T-helper 2 cell treated with Interferon-gamma antibody and Interleukin-4, amounts not matched to agents 5 μg/mL and 100 μg/mL, for 36 hours (primary cell): ENCODE results near the gene ERMP1.

Source experiments
- DNase-seq: peaks from one replicate; pipeline ENCODE4 v3.0.0; 2021; ENCODE audit warnings: low spot score
- H3K27ac Mint-ChIP-seq: one replicate; pipeline ENCODE4 v1.8.0; 2021; ENCODE audit warnings: mild to moderate bottlenecking, mixed read lengths
- H3K27me3 Mint-ChIP-seq: one replicate; pipeline ENCODE4 v1.8.0; 2021; ENCODE audit warnings: low read depth, mixed read lengths
- H3K36me3 Mint-ChIP-seq: one replicate; pipeline ENCODE4 v1.8.0; 2021; ENCODE audit warnings: low read depth, mixed read lengths
- H3K4me1 Mint-ChIP-seq: one replicate; pipeline ENCODE4 v1.8.0; 2021; ENCODE audit warnings: low read depth, mixed read lengths
- H3K4me3 Mint-ChIP-seq: one replicate; pipeline ENCODE4 v1.8.0; 2022; ENCODE audit warnings: mild to moderate bottlenecking, moderate library complexity, mixed read lengths
- H3K9me3 Mint-ChIP-seq: one replicate; pipeline ENCODE4 v1.8.0; 2021; ENCODE audit warnings: mixed read lengths

The ERMP1 gene

DNA sequence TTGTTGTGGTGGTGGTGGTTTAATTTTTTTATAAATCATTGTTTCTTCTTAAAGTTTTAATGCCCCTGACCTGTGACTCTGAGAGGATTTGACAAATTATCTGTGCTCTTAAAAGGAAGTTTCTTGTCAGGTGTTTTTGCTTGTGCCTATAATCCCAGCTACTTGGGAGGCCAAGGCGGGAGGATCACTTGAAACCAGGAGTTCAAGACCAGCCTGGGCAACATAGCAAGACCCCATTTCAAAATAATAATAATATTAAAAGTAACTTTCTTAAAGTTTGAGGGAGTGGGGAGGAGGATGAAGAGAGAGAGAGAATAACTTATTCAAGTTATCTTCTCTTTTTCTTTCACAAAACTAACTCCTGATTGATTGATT, 12.2 kb upstream of the ERMP1 start:
- peak overlapping the region; percentile 79 for H3K4me3 Mint-ChIP-seq
- H3K4me1 Mint-ChIP-seq, result peaks cover 81% of the 10 kb centered on the region

DNA sequence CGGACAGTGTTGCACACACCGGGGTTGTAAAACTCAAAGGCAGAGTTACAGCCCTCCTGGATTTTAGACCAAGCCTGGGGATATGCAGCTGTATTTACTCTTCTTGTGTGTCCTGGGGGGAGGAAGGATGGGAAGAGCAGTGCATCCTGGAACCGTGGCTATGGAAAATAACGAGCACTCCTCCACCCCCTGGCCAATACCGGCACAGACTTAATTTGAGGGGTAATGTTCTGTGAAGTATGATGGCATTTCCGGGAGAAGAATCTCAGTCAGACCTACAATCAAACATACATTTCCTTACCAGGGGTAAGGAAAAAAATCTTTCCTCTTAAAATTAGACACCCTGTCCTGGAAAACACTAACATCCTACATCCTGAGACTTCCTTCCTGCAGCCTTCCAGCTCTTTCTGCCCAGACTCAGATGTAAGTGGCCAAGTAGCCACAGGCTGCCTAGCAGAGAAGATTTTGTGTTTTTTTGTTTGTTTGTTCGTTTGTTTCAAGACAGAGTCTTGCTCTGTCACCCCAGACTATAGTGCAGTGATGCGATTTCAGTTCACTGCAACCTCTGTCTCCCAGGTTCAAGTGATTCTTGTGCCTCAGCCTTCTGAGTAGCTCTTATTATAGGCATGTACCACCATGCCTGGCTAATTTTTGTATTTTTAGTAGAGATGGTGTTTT, 11.0 kb upstream of the ERMP1 start:
- Mint-ChIP-seq H3K36me3 (peaks cover 26% of the 10 kb centered on the region), H3K4me3 (peak overlapping the region; percentile 79), H3K4me1 (peaks cover 82% of the 10 kb centered on the region), H3K27ac (peak overlapping the region; percentile 94), H3K9me3 (peaks cover 6% of the 10 kb centered on the region), H3K27me3 (no peaks in the 10 kb centered on the region)
- no peak for DNase-seq

More for the DNA sequence above, 12.2 kb upstream of the ERMP1 start:
- Mint-ChIP-seq H3K27me3 (no peaks in the 10 kb centered on the region), H3K9me3 (peaks cover 6% of the 10 kb centered on the region), H3K27ac (peak overlapping the region; percentile 94), H3K36me3 (peaks cover 30% of the 10 kb centered on the region)
- DNase-seq, result no peak

DNA sequence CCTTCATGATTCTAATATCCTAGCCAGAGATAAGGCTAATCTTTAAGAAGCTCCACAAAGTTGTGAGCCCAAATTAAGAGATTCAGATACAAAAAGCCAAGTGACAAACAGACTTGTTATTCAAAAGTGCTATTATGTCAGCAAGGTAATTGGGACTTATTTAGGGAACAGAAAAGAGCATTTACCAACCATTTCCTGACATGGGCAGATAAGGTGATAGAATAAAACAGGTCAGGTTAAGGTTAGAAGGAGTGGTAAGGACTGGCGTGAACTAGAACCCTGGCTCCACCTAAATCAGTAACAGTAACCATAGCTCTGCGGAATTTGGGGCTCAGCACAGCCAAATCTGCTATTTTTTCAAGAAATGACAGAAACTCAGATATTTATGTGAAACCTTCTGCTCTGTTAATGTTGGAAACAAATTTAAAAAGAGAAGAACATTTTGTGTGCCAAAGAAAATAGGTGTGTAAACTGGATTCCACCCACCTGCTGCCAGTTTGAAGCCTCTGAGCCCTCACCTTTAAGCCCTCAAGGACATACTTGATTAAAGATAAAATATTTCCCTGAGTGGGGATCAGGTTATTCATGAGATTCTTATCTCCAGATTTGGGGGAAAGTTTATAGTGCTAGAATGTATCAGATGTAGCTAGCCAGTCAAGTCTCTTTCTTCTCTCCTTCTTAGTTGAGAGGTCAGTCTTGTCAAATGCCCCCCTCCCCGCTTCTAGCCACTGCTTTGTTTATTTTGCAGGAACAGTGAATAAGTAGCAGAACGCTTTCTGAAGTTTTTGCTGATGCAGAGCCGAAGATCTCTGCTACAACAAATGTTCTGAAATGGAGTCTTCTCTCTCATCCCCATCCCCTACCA, 10.2 kb upstream of the ERMP1 start:
- Mint-ChIP-seq H3K4me1 (peaks cover 78% of the 10 kb centered on the region), H3K27ac (peak overlapping the region; percentile 94), H3K4me3 (peak overlapping the region; percentile 79), H3K9me3 (peaks cover 6% of the 10 kb centered on the region), H3K27me3 (no peaks in the 10 kb centered on the region), H3K36me3 (peaks cover 24% of the 10 kb centered on the region)
- DNase-seq, result no peak

DNA sequence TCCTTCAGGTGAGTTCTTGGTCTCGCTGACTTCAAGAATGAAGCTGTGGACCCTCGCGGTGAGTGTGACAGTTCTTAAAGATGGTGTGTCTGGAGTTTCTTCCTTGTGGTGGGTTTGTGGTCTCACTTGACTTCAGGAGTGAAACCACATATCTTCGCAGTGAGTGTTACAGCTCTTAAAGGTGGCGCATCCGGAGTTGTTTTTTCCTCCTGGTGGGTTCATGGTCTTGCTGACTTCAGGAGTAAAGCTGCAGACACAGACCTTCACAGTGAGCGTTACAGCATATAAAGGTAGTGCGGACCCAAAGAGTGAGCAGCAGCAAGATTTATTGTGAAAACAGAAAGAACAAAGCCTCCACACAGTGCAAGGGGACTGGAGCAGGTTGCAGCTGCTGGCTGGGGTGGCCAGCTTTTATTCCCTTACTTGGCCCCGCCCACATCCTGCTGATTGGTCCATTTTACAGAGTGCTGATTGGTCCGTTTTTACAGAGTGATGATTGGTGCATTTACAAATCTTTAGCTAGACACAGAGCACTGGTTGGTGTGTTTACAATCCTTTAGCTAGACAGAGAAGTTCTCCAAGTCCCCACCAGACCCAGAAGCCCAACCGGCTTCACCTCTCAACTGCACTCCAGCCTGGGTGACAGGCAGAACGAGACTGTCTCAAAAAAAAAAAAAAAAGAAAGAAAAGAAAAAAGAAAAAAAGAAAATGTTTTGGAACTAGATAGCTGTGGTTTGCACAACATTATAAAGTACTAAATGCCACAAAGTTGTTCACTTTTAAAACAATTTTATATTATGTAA, 9.1 kb upstream of the ERMP1 start:
- Mint-ChIP-seq H3K4me1 (peaks cover 73% of the 10 kb centered on the region), H3K36me3 (peaks cover 20% of the 10 kb centered on the region), H3K27ac (peak overlapping the region; percentile 89), H3K4me3 (peak overlapping the region; percentile 78), H3K27me3 (no peaks in the 10 kb centered on the region), H3K9me3 (peaks cover 6% of the 10 kb centered on the region)
- peak; percentile 62 for DNase-seq

DNA sequence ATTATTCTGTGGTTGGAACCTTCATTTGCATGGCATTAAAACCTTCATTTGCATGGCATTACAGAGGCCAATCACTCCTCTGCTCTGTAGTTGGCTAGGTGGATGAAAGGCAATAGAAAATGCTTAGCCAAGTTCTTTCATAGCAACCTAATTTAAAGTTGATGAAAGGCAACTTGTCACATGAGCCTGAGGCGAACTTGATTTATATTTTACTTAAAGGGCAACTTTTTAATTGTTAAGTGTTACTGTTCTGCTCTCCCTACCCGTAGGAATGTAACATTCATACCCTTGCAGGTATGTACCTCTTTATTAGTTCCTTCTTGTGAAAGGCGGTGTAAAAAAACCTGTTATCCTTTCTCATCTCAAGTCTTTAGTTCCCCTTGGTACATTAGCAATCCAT, 7.9 kb upstream of the ERMP1 start:
- no peak for DNase-seq
- Mint-ChIP-seq H3K36me3 (peaks cover 16% of the 10 kb centered on the region), H3K27ac (no peak overlapping the region), H3K9me3 (peaks cover 6% of the 10 kb centered on the region), H3K4me1 (peaks cover 70% of the 10 kb centered on the region), H3K27me3 (no peaks in the 10 kb centered on the region), H3K4me3 (no peak overlapping the region)

DNA sequence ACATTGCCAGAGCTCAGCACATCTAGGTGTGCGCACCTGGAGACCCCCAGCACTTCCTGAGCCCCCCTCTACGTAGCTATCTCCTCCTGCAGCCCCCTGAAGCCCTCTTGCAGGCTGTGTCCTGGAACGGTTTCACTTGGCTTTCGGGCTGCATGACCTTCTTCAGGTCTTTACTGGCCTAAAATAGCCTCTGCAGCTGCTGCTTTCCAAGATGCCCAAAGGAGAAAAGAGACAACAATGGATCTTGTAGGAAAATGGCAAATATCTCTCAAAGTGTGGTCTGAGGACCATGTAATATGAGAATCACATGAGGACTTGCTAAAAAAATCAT, 6.6 kb upstream of the ERMP1 start:
- H3K27me3 Mint-ChIP-seq, result no peaks in the 10 kb centered on the region
- peaks cover 69% of the 10 kb centered on the region for H3K4me1 Mint-ChIP-seq
- H3K9me3 Mint-ChIP-seq, result peaks cover 9% of the 10 kb centered on the region
- H3K36me3 Mint-ChIP-seq, result peaks cover 14% of the 10 kb centered on the region
- no peak for DNase-seq
- no peak overlapping the region for H3K4me3 Mint-ChIP-seq
- no peak overlapping the region for H3K27ac Mint-ChIP-seq

DNA sequence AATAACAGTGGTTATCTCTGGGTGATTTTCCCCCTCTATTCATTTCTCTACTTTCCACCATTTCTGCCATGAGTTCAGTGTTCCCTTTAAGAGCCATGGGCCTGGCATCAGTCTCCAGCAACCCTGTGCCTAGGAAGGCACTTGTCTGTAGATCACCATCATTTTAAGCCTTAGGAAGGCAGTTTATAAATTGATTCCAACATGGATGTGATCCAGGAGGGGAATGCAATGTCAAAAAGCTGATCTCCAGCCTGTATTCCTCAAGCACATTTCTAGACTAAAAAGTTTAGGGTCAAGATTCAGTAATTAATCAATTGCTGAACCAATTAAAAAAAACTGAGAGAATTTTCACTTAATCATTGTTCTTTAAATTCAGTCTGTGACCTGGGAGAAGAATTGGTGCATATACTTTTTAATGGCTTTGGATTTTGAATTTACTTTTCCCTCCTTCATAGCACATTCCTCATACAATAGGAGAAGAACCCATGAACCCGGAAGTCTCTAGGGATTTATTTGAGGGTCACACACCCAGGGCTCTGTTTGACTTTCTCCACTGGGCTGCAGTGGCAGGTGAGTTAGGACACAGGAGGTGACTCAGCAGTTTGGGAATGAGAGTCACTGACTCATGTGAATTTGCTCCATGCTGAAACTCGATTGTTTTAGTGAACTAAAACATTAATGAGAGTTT, 6.1 kb upstream of the ERMP1 start:
- peaks cover 68% of the 10 kb centered on the region for H3K4me1 Mint-ChIP-seq
- H3K27ac Mint-ChIP-seq, result no peak overlapping the region
- no peak overlapping the region for H3K4me3 Mint-ChIP-seq
- H3K36me3 Mint-ChIP-seq, result peaks cover 14% of the 10 kb centered on the region
- no peaks in the 10 kb centered on the region for H3K27me3 Mint-ChIP-seq
- DNase-seq, result no peak
- peaks cover 9% of the 10 kb centered on the region for H3K9me3 Mint-ChIP-seq

DNA sequence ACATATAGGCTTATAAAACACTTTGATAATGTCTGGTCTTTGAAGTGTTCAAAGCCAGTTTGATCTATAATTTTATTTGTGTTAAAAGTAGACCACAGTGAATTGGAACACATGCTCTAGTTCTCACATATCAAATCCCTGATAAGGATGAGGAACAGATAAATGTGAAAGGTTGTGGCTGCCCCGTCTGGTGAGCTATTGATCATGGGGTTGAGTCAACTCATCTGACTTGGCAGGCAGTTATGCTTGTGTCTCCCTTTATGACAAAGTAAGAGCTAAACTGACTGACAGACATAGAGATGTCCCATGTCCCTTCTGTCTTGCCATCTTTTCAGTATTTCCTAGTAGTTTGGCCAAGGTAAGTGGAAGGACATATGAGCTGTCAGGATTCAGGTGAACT, 2.9 kb upstream of the ERMP1 start:
- peak; percentile 47 for DNase-seq
- no peak overlapping the region for H3K27ac Mint-ChIP-seq
- no peak overlapping the region for H3K4me3 Mint-ChIP-seq
- H3K9me3 Mint-ChIP-seq, result peaks cover 3% of the 10 kb centered on the region
- H3K27me3 Mint-ChIP-seq, result no peaks in the 10 kb centered on the region
- peaks cover 61% of the 10 kb centered on the region for H3K4me1 Mint-ChIP-seq
- peaks cover 13% of the 10 kb centered on the region for H3K36me3 Mint-ChIP-seq

DNA sequence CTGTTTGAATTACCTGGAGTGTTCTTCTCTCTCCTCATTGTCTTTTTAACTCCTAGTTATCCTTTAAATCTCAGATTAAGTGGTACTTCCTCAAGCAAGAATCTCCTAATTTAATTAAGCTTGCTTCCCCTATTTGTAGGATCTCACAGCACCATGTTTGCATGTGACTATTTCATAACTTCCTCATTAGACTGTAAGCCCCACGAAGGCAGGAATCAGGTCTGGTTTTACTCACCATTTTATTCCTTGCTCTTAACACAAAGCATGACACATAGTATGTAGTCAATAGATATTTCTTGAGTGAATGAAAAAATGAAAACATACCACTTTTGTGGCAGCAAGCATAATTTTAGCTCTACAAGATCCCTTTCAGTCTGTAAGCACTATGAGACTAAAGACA, 1.3 kb upstream of the ERMP1 start:
- H3K4me1 Mint-ChIP-seq, result peaks cover 56% of the 10 kb centered on the region
- peak overlapping the region; percentile 33 for H3K4me3 Mint-ChIP-seq
- H3K27ac Mint-ChIP-seq, result peak overlapping the region; percentile 37
- H3K9me3 Mint-ChIP-seq, result peaks cover 3% of the 10 kb centered on the region
- DNase-seq, result no peak
- no peaks in the 10 kb centered on the region for H3K27me3 Mint-ChIP-seq
- H3K36me3 Mint-ChIP-seq, result peaks cover 22% of the 10 kb centered on the region

DNA sequence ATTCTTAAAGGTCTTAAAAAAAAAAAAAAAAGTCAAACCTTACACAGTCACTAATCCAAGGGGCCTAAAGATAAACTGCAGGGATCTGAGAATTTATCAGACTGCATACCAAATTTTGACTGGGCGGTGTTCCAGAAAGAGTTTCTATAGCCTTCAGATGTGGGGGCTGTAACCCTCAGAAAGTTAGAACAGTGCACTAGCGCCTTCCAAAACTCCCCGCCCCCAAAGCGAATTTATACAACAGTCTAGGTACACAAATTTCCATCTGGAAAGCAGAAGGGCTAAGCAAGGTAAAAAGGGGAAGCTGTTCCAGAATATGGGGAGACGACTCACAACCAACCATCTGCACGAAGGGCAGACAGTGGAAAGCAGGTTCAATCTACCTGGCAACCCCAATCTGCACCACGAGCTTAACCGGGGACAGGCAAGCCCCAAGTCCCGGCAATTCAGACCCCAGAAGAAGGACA, 813 bp downstream of the ERMP1 start:
- Mint-ChIP-seq H3K27ac (peak overlapping the region; percentile 82), H3K27me3 (no peaks in the 10 kb centered on the region), H3K36me3 (peaks cover 32% of the 10 kb centered on the region), H3K4me3 (peak overlapping the region; percentile 98), H3K9me3 (peaks cover 3% of the 10 kb centered on the region), H3K4me1 (peaks cover 62% of the 10 kb centered on the region)
- DNase-seq, result no peak

DNA sequence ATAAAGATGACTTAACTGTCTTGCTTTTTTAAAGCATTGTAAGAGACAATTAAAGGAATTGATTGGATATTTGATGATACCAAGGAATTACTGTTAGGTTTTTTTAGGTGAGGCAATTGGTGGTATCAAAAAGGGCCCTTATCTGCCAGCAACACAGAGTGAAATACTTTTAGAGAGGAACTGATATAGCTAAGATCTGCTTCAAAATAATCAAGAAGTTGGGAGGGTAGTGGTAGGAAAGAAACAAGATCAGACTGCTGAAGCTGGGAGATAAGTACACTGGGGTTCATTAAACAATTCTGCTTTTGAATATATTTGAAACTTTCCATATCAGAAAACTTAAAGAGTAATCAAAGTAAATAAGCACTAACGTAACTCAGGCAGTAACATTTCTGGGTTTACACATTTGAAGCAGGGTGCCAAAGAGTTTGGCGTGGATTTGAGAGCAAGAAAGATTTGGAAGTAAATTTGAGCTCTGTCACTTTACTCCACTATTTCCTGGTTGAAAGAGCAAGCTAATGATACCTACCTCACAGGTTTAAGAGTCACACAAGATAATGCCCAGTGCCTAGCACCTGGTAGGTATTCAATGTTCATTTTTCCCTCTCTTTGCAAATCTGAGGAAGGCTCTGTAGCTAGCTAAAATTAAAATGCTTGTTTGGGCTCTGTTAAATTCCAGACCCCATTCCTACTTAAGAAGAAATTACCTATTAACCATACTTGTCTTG, 6.9 kb downstream of the ERMP1 start:
- H3K4me3 Mint-ChIP-seq, result no peak overlapping the region
- peaks cover 39% of the 10 kb centered on the region for H3K4me1 Mint-ChIP-seq
- no peaks in the 10 kb centered on the region for H3K27me3 Mint-ChIP-seq
- peaks cover 57% of the 10 kb centered on the region for H3K36me3 Mint-ChIP-seq
- H3K9me3 Mint-ChIP-seq, result no peaks in the 10 kb centered on the region
- DNase-seq, result no peak
- H3K27ac Mint-ChIP-seq, result peak overlapping the region; percentile 43

DNA sequence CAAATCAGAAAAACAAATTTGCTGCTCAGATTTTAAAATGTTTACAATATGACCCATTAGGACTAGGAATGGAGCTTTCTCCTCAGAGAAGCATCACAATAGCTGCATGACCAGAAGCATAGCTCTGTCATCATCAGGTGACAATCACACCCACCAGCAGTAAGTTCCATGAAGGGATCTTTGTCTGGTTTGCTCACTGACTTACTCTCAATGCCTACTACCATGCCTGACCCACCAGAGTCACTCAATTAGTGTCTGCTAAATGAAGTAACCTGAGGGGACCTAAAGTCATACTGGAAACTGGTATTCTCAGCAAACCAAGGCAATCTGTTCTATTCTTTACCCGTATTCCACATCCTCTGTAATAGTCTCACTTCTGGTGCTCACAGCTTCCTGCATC, 7.7 kb downstream of the ERMP1 start:
- Mint-ChIP-seq H3K36me3 (peaks cover 56% of the 10 kb centered on the region), H3K27ac (no peak overlapping the region), H3K4me3 (no peak overlapping the region), H3K4me1 (peaks cover 36% of the 10 kb centered on the region), H3K27me3 (no peaks in the 10 kb centered on the region), H3K9me3 (no peaks in the 10 kb centered on the region)
- DNase-seq, result no peak

DNA sequence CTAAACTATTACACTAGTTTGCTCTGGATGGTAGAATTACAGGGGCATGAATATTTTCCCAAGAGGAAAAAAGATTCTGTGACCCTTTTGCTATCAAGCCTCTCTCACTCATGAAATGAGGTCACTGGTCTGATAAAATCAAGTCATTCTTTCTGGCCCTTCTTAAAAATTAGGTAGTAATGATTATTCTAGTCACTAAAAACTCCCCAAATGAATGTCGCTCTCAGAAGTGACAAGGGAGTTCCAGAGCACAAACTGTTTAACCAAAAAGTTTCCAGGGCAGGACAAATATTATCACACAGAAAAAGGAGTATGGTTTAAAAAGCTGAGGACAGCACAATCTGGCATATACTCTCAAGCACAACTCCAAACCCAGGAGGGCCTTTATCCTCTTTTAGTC, 12.5 kb downstream of the ERMP1 start:
- peaks cover 51% of the 10 kb centered on the region for H3K36me3 Mint-ChIP-seq
- H3K4me1 Mint-ChIP-seq, result peaks cover 13% of the 10 kb centered on the region
- no peak for DNase-seq
- H3K27me3 Mint-ChIP-seq, result no peaks in the 10 kb centered on the region
- H3K9me3 Mint-ChIP-seq, result no peaks in the 10 kb centered on the region
- no peak overlapping the region for H3K4me3 Mint-ChIP-seq
- peak overlapping the region; percentile 52 for H3K27ac Mint-ChIP-seq
